HCT116 (cell line): ENCODE measurements around the gene TANGO6. TPM values are rescaled to one million over a fixed set of nuclear protein-coding genes. Genes with fewer than 3 reads are reported as not detected.

Experiments
- ATAC-seq: fragments of 200-7000 bp; cut with Tn5 transposase; 2 replicates; pipeline ENCODE4 v1.9.1; 2020; ENCODE audit warnings: mild to moderate bottlenecking, moderate library complexity
- BruUV-seq: library from RNA; stranded (reverse); fragments of 400-500 nt; replicated peaks from 2 replicates; lab custom pipeline; 2021; lab: Mats Ljungman, UMichigan
- CTCF ChIA-PET: fragments of 300-600 bp; sonication (Branson Sonifier 250); formaldehyde crosslinking; loops from one replicate; lab custom pipeline; 2021; ENCODE audit warnings: antibody characterized with exemption; lab: Charles Lee
- POLR2A ChIA-PET: fragments of 300-600, 350-600 bp; sonication (Branson Sonifier 250); formaldehyde crosslinking; loops from one replicate; lab custom pipeline; 2021; ENCODE audit warnings: antibody characterized with exemption; lab: Charles Lee
- RAD21 ChIA-PET, 2 experiments: fragments of 300-600 bp; sonication (Branson Sonifier 250); formaldehyde crosslinking; loops; one replicate each; lab custom pipeline; 2023; ENCODE audit warnings: low total read pairs in 2 of 2; ENCODE audit not compliant: uncharacterized antibody in 2 of 2, unreplicated experiment in 2 of 2, low non-redundant PET in 1 of 2; lab: Charles Lee
- DNase-seq: peaks from one replicate; pipeline ENCODE4 v3.0.0-alpha.2; 2010; ENCODE audit warnings: low read depth, low spot score
- H2AFZ ChIP-seq: fragments of 200-600 bp; shearing (Covaris generic), sonication (generic); 2 replicates; pipeline ENCODE4 v1.6.1; 2017; ENCODE audit warnings: low read depth, mixed run types, mixed read lengths, antibody characterized with exemption, low read length; ENCODE audit not compliant: poor library complexity, severe bottlenecking
- H3K27ac ChIP-seq: 2 replicates; pipeline ENCODE4 v1.5.1; 2012; ENCODE audit warnings: low read depth, low read length
- H3K27me3 ChIP-seq: fragments of 200-600 bp; sonication (generic); 2 replicates; pipeline ENCODE4 v1.6.1; 2016; ENCODE audit warnings: mixed run types, low read length, mixed read lengths; ENCODE audit not compliant: insufficient read depth
- H3K36me3 ChIP-seq, 2 experiments: fragments of 200-500 bp in 1 of 2; fragments of 200-600 bp in 1 of 2; sonication (Bioruptor generic) in 1 of 2; sonication (generic) in 1 of 2; 2 replicates each; pipeline versions ENCODE4 v1.5.1 to v1.6.1; 2014 to 2016; ENCODE audit warnings: low read length in 2 of 2, inconsistent platforms in 1 of 2, mixed read lengths in 1 of 2, mixed run types in 1 of 2; ENCODE audit not compliant: insufficient read depth in 2 of 2, control insufficient read depth in 1 of 2
- H3K4me1 ChIP-seq, 2 experiments: fragments of 200-600 bp in 1 of 2; sonication (generic) in 1 of 2; 2 replicates each; pipeline versions ENCODE4 v1.5.1 to v1.6.1; 2012 to 2017; ENCODE audit warnings: low read length in 2 of 2, inconsistent platforms in 1 of 2, mild to moderate bottlenecking in 1 of 2, mixed read lengths in 1 of 2, mixed run types in 1 of 2, moderate library complexity in 1 of 2; ENCODE audit not compliant: insufficient read depth in 2 of 2, control insufficient read depth in 1 of 2
- H3K4me2 ChIP-seq: fragments of 200-600 bp; sonication (generic); 2 replicates; pipeline ENCODE4 v1.6.1; 2017; ENCODE audit warnings: mixed run types, low read length, mixed read lengths
- H3K4me3 ChIP-seq, 2 experiments: fragments of 200-600 bp in 1 of 2; sonication (generic) in 1 of 2; replicated peaks in 1 of 2; 2 replicates each; pipeline ENCODE4 v1.5.1; 2011 to 2016; ENCODE audit warnings: low read length in 2 of 2, control low read depth in 1 of 2, low read depth in 1 of 2, mild to moderate bottlenecking in 1 of 2, mixed read lengths in 1 of 2, mixed run types in 1 of 2
- H3K79me2 ChIP-seq: fragments of 200-600 bp; sonication (generic); 2 replicates; pipeline ENCODE4 v1.6.1; 2017; ENCODE audit warnings: mild to moderate bottlenecking, mixed run types, low read length, moderate library complexity, mixed read lengths; ENCODE audit not compliant: insufficient read depth
- H3K9ac ChIP-seq: fragments of 200-600 bp; sonication (generic); 2 replicates; pipeline ENCODE4 v1.6.1; 2016; ENCODE audit warnings: low read length, mixed read lengths
- H3K9me2 ChIP-seq: fragments of 200-600 bp; sonication (generic), shearing (Covaris generic); 2 replicates; pipeline ENCODE4 v1.6.1; 2017; ENCODE audit warnings: mixed run types, mild to moderate bottlenecking, moderate library complexity; ENCODE audit not compliant: insufficient read depth
- H3K9me3 ChIP-seq, 2 experiments: fragments of 200-500 bp in 1 of 2; fragments of 200-600 bp in 1 of 2; sonication (Bioruptor generic) in 1 of 2; sonication (generic) in 1 of 2; 2 replicates each; pipeline ENCODE4 v1.6.1; 2014 to 2017; ENCODE audit warnings: low read length in 2 of 2, mixed read lengths in 2 of 2, inconsistent platforms in 1 of 2, low read depth in 1 of 2, mild to moderate bottlenecking in 1 of 2, mixed run types in 1 of 2, moderate library complexity in 1 of 2; ENCODE audit not compliant: control insufficient read depth in 1 of 2, insufficient read depth in 1 of 2
- H4K20me1 ChIP-seq: fragments of 200-600 bp; sonication (generic), shearing (Covaris generic); 2 replicates; pipeline ENCODE4 v1.6.1; 2017; ENCODE audit warnings: mixed run types, mild to moderate bottlenecking, moderate library complexity; ENCODE audit not compliant: insufficient read depth
- CBX3 ChIP-seq: IDR thresholded peaks from 2 replicates; pipeline ENCODE4 v1.6.1; 2012; ENCODE audit warnings: low read depth
- CTCF ChIP-seq, 3 experiments: fragments of 200-600 bp in 1 of 3; sonication (generic) in 1 of 3; IDR thresholded peaks in 2 of 3; conservative IDR thresholded peaks in 1 of 3; 2 replicates each; pipeline ENCODE4 v1.5.1; 2012 to 2017; ENCODE audit warnings: low read depth in 2 of 3, low read length in 2 of 3, antibody characterized with exemption in 1 of 3, borderline replicate concordance in 1 of 3, control low read depth in 1 of 3, mild to moderate bottlenecking in 1 of 3, mixed read lengths in 1 of 3, mixed run types in 1 of 3, moderate library complexity in 1 of 3; ENCODE audit not compliant: insufficient read depth in 1 of 3
- EGR1 ChIP-seq: IDR thresholded peaks from 2 replicates; pipeline ENCODE4 v1.6.1; 2012; ENCODE audit warnings: low read depth
- EZH2 ChIP-seq: fragments of 200-600 bp; sonication (generic); IDR thresholded peaks from 2 replicates; pipeline ENCODE4 v1.6.1; 2017; ENCODE audit warnings: antibody characterized with exemption, mixed run types
- EZH2phosphoT487 ChIP-seq: fragments of 200-600 bp; IDR thresholded peaks from 2 replicates; pipeline ENCODE4 v1.6.1; 2018; ENCODE audit warnings: antibody characterized with exemption, borderline replicate concordance
- FOSL1 ChIP-seq: IDR thresholded peaks from 2 replicates; pipeline ENCODE4 v1.6.1; 2012; ENCODE audit warnings: low read depth
- JUND ChIP-seq: IDR thresholded peaks from 2 replicates; pipeline ENCODE4 v1.6.1; 2012
- POLR2AphosphoS5 ChIP-seq: IDR thresholded peaks from 2 replicates; pipeline ENCODE4 v1.6.1; 2011; ENCODE audit warnings: mild to moderate bottlenecking, low read depth, low read length, moderate library complexity
- TCF7L2 ChIP-seq: IDR thresholded peaks from 2 replicates; pipeline ENCODE4 v1.7.0; 2011; ENCODE audit warnings: borderline replicate concordance, inconsistent platforms; ENCODE audit not compliant: insufficient read depth, insufficient read length; ENCODE audit errors: extremely low read depth
- ZFX ChIP-seq: fragments of 450-650 bp; IDR thresholded peaks from 2 replicates; pipeline ENCODE4 v1.6.1; 2017
- ZNF274 ChIP-seq: fragments of 200-500 bp; sonication (Bioruptor generic); IDR thresholded peaks from 2 replicates; pipeline ENCODE4 v1.6.1; 2014; ENCODE audit warnings: mild to moderate bottlenecking, low read depth, low read length, inconsistent platforms
- intact Hi-C: fragments of 100-400 bp; cut with micrococcal nuclease; formaldehyde crosslinking; loops from 2 replicates; pipeline ENCODE4 v1.10.0; 2022
- total RNA-seq: library from RNA; stranded (reverse); gene quantifications from one replicate; pipeline ENCODE4 v1.2.1, GENCODE V29; 2021; ENCODE audit not compliant: unreplicated experiment
- TF ChIP-seq, protein P1 (sequence below): IDR thresholded peaks from 2 replicates; pipeline ENCODE4 v1.6.1; 2012; ENCODE audit warnings: low read depth

TANGO6 gene
- total RNA-seq, 1 experiment from 2014 or later, result 16.4 TPM

- TF ChIP-seq, protein P1, sequence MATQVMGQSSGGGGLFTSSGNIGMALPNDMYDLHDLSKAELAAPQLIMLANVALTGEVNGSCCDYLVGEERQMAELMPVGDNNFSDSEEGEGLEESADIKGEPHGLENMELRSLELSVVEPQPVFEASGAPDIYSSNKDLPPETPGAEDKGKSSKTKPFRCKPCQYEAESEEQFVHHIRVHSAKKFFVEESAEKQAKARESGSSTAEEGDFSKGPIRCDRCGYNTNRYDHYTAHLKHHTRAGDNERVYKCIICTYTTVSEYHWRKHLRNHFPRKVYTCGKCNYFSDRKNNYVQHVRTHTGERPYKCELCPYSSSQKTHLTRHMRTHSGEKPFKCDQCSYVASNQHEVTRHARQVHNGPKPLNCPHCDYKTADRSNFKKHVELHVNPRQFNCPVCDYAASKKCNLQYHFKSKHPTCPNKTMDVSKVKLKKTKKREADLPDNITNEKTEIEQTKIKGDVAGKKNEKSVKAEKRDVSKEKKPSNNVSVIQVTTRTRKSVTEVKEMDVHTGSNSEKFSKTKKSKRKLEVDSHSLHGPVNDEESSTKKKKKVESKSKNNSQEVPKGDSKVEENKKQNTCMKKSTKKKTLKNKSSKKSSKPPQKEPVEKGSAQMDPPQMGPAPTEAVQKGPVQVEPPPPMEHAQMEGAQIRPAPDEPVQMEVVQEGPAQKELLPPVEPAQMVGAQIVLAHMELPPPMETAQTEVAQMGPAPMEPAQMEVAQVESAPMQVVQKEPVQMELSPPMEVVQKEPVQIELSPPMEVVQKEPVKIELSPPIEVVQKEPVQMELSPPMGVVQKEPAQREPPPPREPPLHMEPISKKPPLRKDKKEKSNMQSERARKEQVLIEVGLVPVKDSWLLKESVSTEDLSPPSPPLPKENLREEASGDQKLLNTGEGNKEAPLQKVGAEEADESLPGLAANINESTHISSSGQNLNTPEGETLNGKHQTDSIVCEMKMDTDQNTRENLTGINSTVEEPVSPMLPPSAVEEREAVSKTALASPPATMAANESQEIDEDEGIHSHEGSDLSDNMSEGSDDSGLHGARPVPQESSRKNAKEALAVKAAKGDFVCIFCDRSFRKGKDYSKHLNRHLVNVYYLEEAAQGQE, result no peak
- TF ChIP-seq EZH2, result no peak
- TF ChIP-seq ZFX, result no peak
- TF ChIP-seq EZH2phosphoT487, result no peak
- TF ChIP-seq EGR1, result no peak
- no peak for TF ChIP-seq FOSL1
- TF ChIP-seq CBX3, result no peak
- TF ChIP-seq JUND, result no peak
- TF ChIP-seq CTCF (IDR thresholded peaks at IDR 0.05 in 2 of 3, conservative IDR thresholded peaks at IDR 0.05 in 1 of 3; ENCODE audit: borderline replicate concordance in 1 of 3, insufficient read depth in 1 of 3, low read depth in 2 of 3, low read length in 2 of 3), result no peak
- no peak for TF ChIP-seq TCF7L2
Measured at GRCh38 chr16:68851601-68852000, 8.3 kb downstream of the TANGO6 start (continued).

DNA sequence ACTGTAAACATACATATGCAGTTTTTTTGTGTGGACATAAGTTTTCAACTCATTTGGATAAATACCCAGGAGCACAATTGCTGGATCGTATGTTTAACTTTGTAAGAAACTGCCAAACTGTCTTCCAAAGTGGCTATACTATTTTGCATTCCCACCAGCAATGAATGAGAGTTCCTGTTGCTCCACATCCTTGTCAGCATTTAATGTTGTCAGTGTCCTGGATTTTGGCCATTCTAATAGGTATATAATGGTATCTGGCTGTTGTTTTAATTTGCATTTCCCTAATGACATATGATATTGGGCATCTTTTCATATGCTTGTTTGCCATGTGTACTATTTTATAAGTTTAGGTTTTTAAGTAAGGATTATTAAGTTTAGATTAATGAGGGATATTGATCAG is 14.1 kb downstream of the TANGO6 start:
- Histone ChIP-seq H3K4me3 (no peak overlapping the region), H3K9ac (no peak overlapping the region), H3K27ac (no peak overlapping the region), H3K79me2 (peaks cover 23% of the 10 kb centered on the region; the same call in 1 of the 2 replicates), H3K27me3 (no peaks in the 10 kb centered on the region), H3K4me2 (no peak overlapping the region), H3K4me1 (no peaks in the 10 kb centered on the region), H3K36me3 (peaks cover 0 to 11% of the 10 kb centered on the region in 2 experiments; a peak in 1 of 4 replicates), H3K9me2 (no peaks in the 10 kb centered on the region), H4K20me1 (no peaks in the 10 kb centered on the region), H3K9me3 (no peaks in the 10 kb centered on the region; a peak in 1 of 4 replicates), H2AFZ (no peak overlapping the region)
- RAD21 ChIA-PET, result no interaction called here
- BruUV-seq, result no TSS peak
- ATAC-seq, result no peak
- TF ChIP-seq ZNF274 (no peak), POLR2AphosphoS5 (no peak)
- intact Hi-C loops, result no loop called here
- POLR2A ChIA-PET, result no interaction called here
- no peak for DNase-seq
- CTCF ChIA-PET, result interaction anchor here (1.0 kb wide), 1 partner anchor 10 kb away, joined by 4 read pairs; no protein-coding TSS in a partner anchor
